Sigmoid colon (tissue), 7 donors: Measurements from ENCODE around the gene TSPAN18. TPM values are rescaled to one million over a fixed set of nuclear protein-coding genes. Genes with fewer than 3 reads are reported as not detected.

Experiments
- DNase-seq: peaks from one replicate; pipeline ENCODE4 v3.0.0-alpha.2; 2019
- H3K27ac ChIP-seq, 4 donors: fragments of 200-600 bp; sonication (generic); one replicate each; pipeline ENCODE4 v1.5.1; 2016 to 2019; ENCODE audit warnings: mild to moderate bottlenecking in 1 of 4
- H3K27me3 ChIP-seq, 3 donors: fragments of 200-600 bp; sonication (generic); one replicate each; pipeline ENCODE4 v1.5.1; 2019; ENCODE audit warnings: mild to moderate bottlenecking in 1 of 3
- H3K36me3 ChIP-seq, 4 donors: fragments of 200-600 bp; sonication (generic); one replicate each; pipeline ENCODE4 v1.5.1; 2016 to 2019
- H3K4me1 ChIP-seq, 4 donors: fragments of 200-600 bp; sonication (generic); one replicate each; pipeline ENCODE4 v1.5.1; 2017 to 2019
- H3K4me3 ChIP-seq, 4 donors: fragments of 200-600 bp; sonication (generic); one replicate each; pipeline ENCODE4 v1.5.1; 2017 to 2019; ENCODE audit warnings: mild to moderate bottlenecking in 2 of 4, moderate library complexity in 1 of 4
- H3K9me3 ChIP-seq, 4 donors: fragments of 200-600 bp in 3 of 4; sonication (generic) in 3 of 4; one replicate each; pipeline versions ENCODE4 v1.5.1 to v1.6.1; 2013 to 2019
- CTCF ChIP-seq, 4 experiments: fragments of 450-650 bp in 3 of 4; fragments of 200-600 bp in 1 of 4; IDR thresholded peaks; one replicate each; pipeline ENCODE4 v1.5.1; 2016 to 2019; ENCODE audit warnings: antibody characterized with exemption in 4 of 4, mild to moderate bottlenecking in 3 of 4, moderate library complexity in 2 of 4
- EP300 ChIP-seq, 4 donors: sonication (generic); formaldehyde crosslinking; IDR thresholded peaks; one replicate each; pipeline ENCODE4 v1.6.1; 2017; ENCODE audit warnings: antibody characterized with exemption in 4 of 4
- POLR2A ChIP-seq, 2 donors: fragments of 450-650 bp; IDR thresholded peaks; one replicate each; pipeline ENCODE4 v1.6.1; 2016; ENCODE audit warnings: antibody characterized with exemption in 2 of 2, mild to moderate bottlenecking in 2 of 2, moderate library complexity in 2 of 2
- POLR2AphosphoS5 ChIP-seq, 4 donors: sonication (generic); formaldehyde crosslinking; IDR thresholded peaks; one replicate each; pipeline ENCODE4 v1.6.1; 2017; ENCODE audit warnings: antibody characterized with exemption in 4 of 4
- WGBS, 2 donors: extraction: QIAGEN DNeasy Blood & Tissue Kit; methylation state at CpG; one replicate each; pipeline ENCODE4 v1.1.7; 2013; 5-methylcytosine and 5-hydroxymethylcytosine counted together
- intact Hi-C: fragments of 100-400 bp; cut with DNase I; formaldehyde crosslinking; loops from one replicate; pipeline ENCODE4 v1.15.1; 2023
- polyA plus RNA-seq, 3 donors: library from polyadenylated mRNA; stranded (reverse); fragments of 200-250 nt; gene quantifications; one replicate each; pipeline ENCODE4 v1.2.3, GENCODE V29; 2013
- total RNA-seq, 4 donors: library from RNA; depleted of rRNA; stranded (reverse); fragments of >200 nt; gene quantifications; one replicate each; pipeline ENCODE4 v1.1.0, GENCODE V29; 2016
- donor health status: healthy with polysubstance abuse.
- donor health status: Bipolar disorder and iron deficiency.
- donor health status: healthy.

TSPAN18 gene
- total and polyA plus RNA-seq, 7 donors: 0.23 to 75.3 (median 13.8) TPM

- TF ChIP-seq CTCF (IDR thresholded peaks at IDR 0.05): no peak
- Histone ChIP-seq H3K27ac (no peak overlapping the region), H3K4me1 (no peaks in the 10 kb centered on the region), H3K27me3 (no peaks in the 10 kb centered on the region), H3K4me3 (no peak overlapping the region), H3K36me3 (peaks cover 0 to 36% (median 2%) of the 10 kb centered on the region in 4 donors), H3K9me3 (no peaks in the 10 kb centered on the region)
- intact Hi-C loops: loop anchor here (5.0 to 10.0 kb wide), 2 partner anchors 274 to 362 kb away; no protein-coding TSS in a partner anchor
- WGBS, 2 donors: 66 to 75% methylated on average over 13 of the region's 13 CpGs
- DNase-seq: no peak
These were observed 204.0 kb downstream of the TSPAN18 start for GRCh38 chr11:44930588-44931302.

GRCh38 chr11:44931466-44931865 lies 204.7 kb downstream of the TSPAN18 start:
- H3K4me1 ChIP-seq: peaks cover 0 to 3% (median 0%) of the 10 kb centered on the region in 4 donors
- H3K27ac ChIP-seq: no peak overlapping the region
- 81 to 95% methylated on average over 3 of the region's 3 CpGs for WGBS, 2 donors
- H3K27me3 ChIP-seq: no peaks in the 10 kb centered on the region
- no peak overlapping the region for H3K4me3 ChIP-seq
- peaks cover 0 to 36% (median 2%) of the 10 kb centered on the region in 4 donors for H3K36me3 ChIP-seq
- no peaks in the 10 kb centered on the region for H3K9me3 ChIP-seq
- TF ChIP-seq CTCF (IDR thresholded peaks at IDR 0.05): no peak
- no peak for TF ChIP-seq POLR2A (IDR thresholded peaks at IDR 0.05)
- TF ChIP-seq POLR2AphosphoS5 (IDR thresholded peaks at IDR 0.05): no peak
- no peak for TF ChIP-seq EP300 (IDR thresholded peaks at IDR 0.05)
- intact Hi-C loops: loop anchor here (5.0 to 10.0 kb wide), 2 partner anchors 273 to 361 kb away; no protein-coding TSS in a partner anchor
- no peak for DNase-seq

- no peaks in the 10 kb centered on the region for H3K9me3 ChIP-seq
- peaks cover 0 to 16% (median 0%) of the 10 kb centered on the region in 4 donors for H3K36me3 ChIP-seq
- H3K27ac ChIP-seq: no peak overlapping the region
- intact Hi-C loops: loop anchor here (5.0 to 10.0 kb wide), 2 partner anchors 271 to 358 kb away; no protein-coding TSS in a partner anchor
- no peak for DNase-seq
- 82 to 87% methylated on average over 2 of the region's 2 CpGs for WGBS, 2 donors
- TF ChIP-seq CTCF (IDR thresholded peaks at IDR 0.05) (no peak), POLR2AphosphoS5 (IDR thresholded peaks at IDR 0.05) (no peak), EP300 (IDR thresholded peaks at IDR 0.05) (no peak), POLR2A (IDR thresholded peaks at IDR 0.05) (no peak)
- peaks cover 0 to 7% (median 2%) of the 10 kb centered on the region in 4 donors for H3K4me1 ChIP-seq
- H3K27me3 ChIP-seq: no peaks in the 10 kb centered on the region
- no peak overlapping the region for H3K4me3 ChIP-seq
These were observed 207.3 kb downstream of the TSPAN18 start for GRCh38 chr11:44934110-44934509.

- Histone ChIP-seq H3K4me3 (no peak overlapping the region), H3K27ac (no peak overlapping the region), H3K4me1 (peaks cover 0 to 7% (median 2%) of the 10 kb centered on the region in 4 donors), H3K27me3 (no peaks in the 10 kb centered on the region), H3K9me3 (no peaks in the 10 kb centered on the region), H3K36me3 (peaks cover 0 to 11% (median 0%) of the 10 kb centered on the region in 4 donors)
- no peak for DNase-seq
- WGBS, 2 donors: 93 to 95% methylated on average over 13 of the region's 13 CpGs
- no peak for TF ChIP-seq CTCF (IDR thresholded peaks at IDR 0.05)
- intact Hi-C loops: loop anchor here (5.0 to 10.0 kb wide), 3 partner anchors 270 to 398 kb away; no protein-coding TSS in a partner anchor
These were observed 208.0 kb downstream of the TSPAN18 start for GRCh38 chr11:44934735-44935250.
